GM23338 (cell line): ENCODE data around the gene CD44. TPM values are rescaled to one million over a fixed set of nuclear protein-coding genes. Genes with fewer than 3 reads are reported as not detected.

ENCODE experiments used
- ATAC-seq: fragments of 200-7000 bp; cut with Tn5 transposase; 3 replicates; pipeline ENCODE4 v1.9.1; 2020
- DNase-seq: peaks from one replicate; pipeline ENCODE4 v3.0.0-alpha.2; 2015; ENCODE audit warnings: low spot score
- H2AFZ ChIP-seq: fragments of 200-600 bp; sonication (generic); 2 replicates; pipeline ENCODE4 v1.8.0; 2016; ENCODE audit warnings: antibody characterized with exemption, mild to moderate bottlenecking, moderate library complexity
- H3F3A ChIP-seq: fragments of 200-600 bp; sonication (generic); replicated peaks from 2 replicates; pipeline ENCODE4 v1.8.0; 2017; ENCODE audit warnings: antibody characterized with exemption, mixed run types, low read depth
- H3K27ac ChIP-seq: fragments of 200-600 bp; sonication (generic); 2 replicates; pipeline ENCODE4 v1.6.1; 2016; ENCODE audit warnings: low read depth
- H3K27me3 ChIP-seq: fragments of 200-600 bp; sonication (generic); 2 replicates; pipeline ENCODE4 v1.8.0; 2016; ENCODE audit warnings: mild to moderate bottlenecking, mixed run types, moderate library complexity; ENCODE audit not compliant: insufficient read depth
- H3K36me3 ChIP-seq: fragments of 200-600 bp; sonication (generic); 2 replicates; pipeline ENCODE4 v1.8.0; 2016; ENCODE audit warnings: mild to moderate bottlenecking; ENCODE audit not compliant: insufficient read depth
- H3K4me1 ChIP-seq: fragments of 200-600 bp; sonication (generic); 2 replicates; pipeline ENCODE4 v1.8.0; 2016; ENCODE audit warnings: mild to moderate bottlenecking, moderate library complexity; ENCODE audit not compliant: insufficient read depth
- H3K4me2 ChIP-seq: fragments of 200-600 bp; sonication (generic); 2 replicates; pipeline ENCODE4 v1.7.1; 2017; ENCODE audit warnings: mixed run types
- H3K4me3 ChIP-seq: fragments of 200-600 bp; sonication (generic); 2 replicates; pipeline ENCODE4 v1.6.1; 2016; ENCODE audit warnings: mixed run types
- H3K79me2 ChIP-seq: fragments of 200-600 bp; sonication (generic); replicated peaks from 2 replicates; pipeline ENCODE4 v1.8.0; 2017; ENCODE audit warnings: mild to moderate bottlenecking; ENCODE audit not compliant: insufficient read depth
- H3K9me2 ChIP-seq: fragments of 200-600 bp; sonication (generic); 2 replicates; pipeline ENCODE4 v1.8.0; 2017; ENCODE audit not compliant: insufficient read depth
- H4K20me1 ChIP-seq: fragments of 200-600 bp; sonication (generic); replicated peaks from 2 replicates; pipeline ENCODE4 v1.8.0; 2017; ENCODE audit warnings: mild to moderate bottlenecking; ENCODE audit not compliant: insufficient read depth
- H3K27ac Mint-ChIP-seq: 2 replicates; pipeline ENCODE4 v1.8.0; 2020; ENCODE audit warnings: inconsistent platforms, mild to moderate bottlenecking, moderate library complexity, mixed read lengths
- H3K27me3 Mint-ChIP-seq: 3 replicates; pipeline ENCODE4 v1.8.0; 2022; ENCODE audit warnings: low read depth, mild to moderate bottlenecking, moderate library complexity, mixed read lengths, inconsistent platforms; ENCODE audit not compliant: insufficient read depth, poor library complexity
- H3K36me3 Mint-ChIP-seq: 3 replicates; pipeline ENCODE4 v1.8.0; 2021; ENCODE audit warnings: low read depth, mild to moderate bottlenecking, inconsistent platforms, moderate library complexity, mixed read lengths
- H3K4me1 Mint-ChIP-seq: 3 replicates; pipeline ENCODE4 v1.8.0; 2020; ENCODE audit warnings: mild to moderate bottlenecking, inconsistent platforms, mixed read lengths
- H3K4me3 Mint-ChIP-seq: 3 replicates; pipeline ENCODE4 v1.8.0; 2021; ENCODE audit warnings: moderate library complexity, mild to moderate bottlenecking, inconsistent platforms, mixed read lengths
- H3K9me3 Mint-ChIP-seq: 3 replicates; pipeline ENCODE4 v1.8.0; 2020; ENCODE audit warnings: moderate library complexity, mild to moderate bottlenecking, inconsistent platforms, mixed read lengths
- JUNB ChIP-seq: IDR thresholded peaks from one replicate; pipeline ENCODE4 v1.6.1; 2016; ENCODE audit warnings: antibody characterized with exemption; ENCODE audit not compliant: unreplicated experiment
- NANOG ChIP-seq: IDR thresholded peaks from 2 replicates; pipeline ENCODE4 v1.6.1; 2016; ENCODE audit warnings: antibody characterized with exemption, borderline replicate concordance
- POLR2AphosphoS5 ChIP-seq: IDR thresholded peaks from 2 replicates; pipeline ENCODE4 v1.6.1; 2016; ENCODE audit warnings: antibody characterized with exemption, low read depth
- polyA plus RNA-seq: library from polyadenylated mRNA; unstranded; fragments of >200 nt; fragmentation: Nextera tagmentation; extraction: Ambion mirVana; gene quantifications from 2 replicates; pipeline ENCODE4 v1.2.1, GENCODE V29; 2016
- total RNA-seq: library from RNA; depleted of rRNA; stranded (reverse); fragments of >200 nt; shearing (Covaris generic); gene quantifications from 2 replicates; pipeline ENCODE4 v1.2.3, GENCODE V29; 2014
- TF ChIP-seq, protein P1 (sequence below): fragments of 250-450 bp; sonication (Bioruptor Pico); IDR thresholded peaks from 2 replicates; pipeline ENCODE4 v1.5.0; 2020; ENCODE audit warnings: mild to moderate bottlenecking, moderate library complexity
- TF ChIP-seq, protein P2 (sequence below): IDR thresholded peaks from one replicate; pipeline ENCODE4 v1.6.1; 2018; ENCODE audit warnings: antibody characterized with exemption; ENCODE audit not compliant: unreplicated experiment

CD44 gene
- total and polyA plus RNA-seq, 2 experiments from 2014 or later = 4.0 to 10.1 TPM

GRCh38 chr11:35151241-35151640 is 12.3 kb downstream of the CD44 start (continued):
- TF ChIP-seq, protein P1, sequence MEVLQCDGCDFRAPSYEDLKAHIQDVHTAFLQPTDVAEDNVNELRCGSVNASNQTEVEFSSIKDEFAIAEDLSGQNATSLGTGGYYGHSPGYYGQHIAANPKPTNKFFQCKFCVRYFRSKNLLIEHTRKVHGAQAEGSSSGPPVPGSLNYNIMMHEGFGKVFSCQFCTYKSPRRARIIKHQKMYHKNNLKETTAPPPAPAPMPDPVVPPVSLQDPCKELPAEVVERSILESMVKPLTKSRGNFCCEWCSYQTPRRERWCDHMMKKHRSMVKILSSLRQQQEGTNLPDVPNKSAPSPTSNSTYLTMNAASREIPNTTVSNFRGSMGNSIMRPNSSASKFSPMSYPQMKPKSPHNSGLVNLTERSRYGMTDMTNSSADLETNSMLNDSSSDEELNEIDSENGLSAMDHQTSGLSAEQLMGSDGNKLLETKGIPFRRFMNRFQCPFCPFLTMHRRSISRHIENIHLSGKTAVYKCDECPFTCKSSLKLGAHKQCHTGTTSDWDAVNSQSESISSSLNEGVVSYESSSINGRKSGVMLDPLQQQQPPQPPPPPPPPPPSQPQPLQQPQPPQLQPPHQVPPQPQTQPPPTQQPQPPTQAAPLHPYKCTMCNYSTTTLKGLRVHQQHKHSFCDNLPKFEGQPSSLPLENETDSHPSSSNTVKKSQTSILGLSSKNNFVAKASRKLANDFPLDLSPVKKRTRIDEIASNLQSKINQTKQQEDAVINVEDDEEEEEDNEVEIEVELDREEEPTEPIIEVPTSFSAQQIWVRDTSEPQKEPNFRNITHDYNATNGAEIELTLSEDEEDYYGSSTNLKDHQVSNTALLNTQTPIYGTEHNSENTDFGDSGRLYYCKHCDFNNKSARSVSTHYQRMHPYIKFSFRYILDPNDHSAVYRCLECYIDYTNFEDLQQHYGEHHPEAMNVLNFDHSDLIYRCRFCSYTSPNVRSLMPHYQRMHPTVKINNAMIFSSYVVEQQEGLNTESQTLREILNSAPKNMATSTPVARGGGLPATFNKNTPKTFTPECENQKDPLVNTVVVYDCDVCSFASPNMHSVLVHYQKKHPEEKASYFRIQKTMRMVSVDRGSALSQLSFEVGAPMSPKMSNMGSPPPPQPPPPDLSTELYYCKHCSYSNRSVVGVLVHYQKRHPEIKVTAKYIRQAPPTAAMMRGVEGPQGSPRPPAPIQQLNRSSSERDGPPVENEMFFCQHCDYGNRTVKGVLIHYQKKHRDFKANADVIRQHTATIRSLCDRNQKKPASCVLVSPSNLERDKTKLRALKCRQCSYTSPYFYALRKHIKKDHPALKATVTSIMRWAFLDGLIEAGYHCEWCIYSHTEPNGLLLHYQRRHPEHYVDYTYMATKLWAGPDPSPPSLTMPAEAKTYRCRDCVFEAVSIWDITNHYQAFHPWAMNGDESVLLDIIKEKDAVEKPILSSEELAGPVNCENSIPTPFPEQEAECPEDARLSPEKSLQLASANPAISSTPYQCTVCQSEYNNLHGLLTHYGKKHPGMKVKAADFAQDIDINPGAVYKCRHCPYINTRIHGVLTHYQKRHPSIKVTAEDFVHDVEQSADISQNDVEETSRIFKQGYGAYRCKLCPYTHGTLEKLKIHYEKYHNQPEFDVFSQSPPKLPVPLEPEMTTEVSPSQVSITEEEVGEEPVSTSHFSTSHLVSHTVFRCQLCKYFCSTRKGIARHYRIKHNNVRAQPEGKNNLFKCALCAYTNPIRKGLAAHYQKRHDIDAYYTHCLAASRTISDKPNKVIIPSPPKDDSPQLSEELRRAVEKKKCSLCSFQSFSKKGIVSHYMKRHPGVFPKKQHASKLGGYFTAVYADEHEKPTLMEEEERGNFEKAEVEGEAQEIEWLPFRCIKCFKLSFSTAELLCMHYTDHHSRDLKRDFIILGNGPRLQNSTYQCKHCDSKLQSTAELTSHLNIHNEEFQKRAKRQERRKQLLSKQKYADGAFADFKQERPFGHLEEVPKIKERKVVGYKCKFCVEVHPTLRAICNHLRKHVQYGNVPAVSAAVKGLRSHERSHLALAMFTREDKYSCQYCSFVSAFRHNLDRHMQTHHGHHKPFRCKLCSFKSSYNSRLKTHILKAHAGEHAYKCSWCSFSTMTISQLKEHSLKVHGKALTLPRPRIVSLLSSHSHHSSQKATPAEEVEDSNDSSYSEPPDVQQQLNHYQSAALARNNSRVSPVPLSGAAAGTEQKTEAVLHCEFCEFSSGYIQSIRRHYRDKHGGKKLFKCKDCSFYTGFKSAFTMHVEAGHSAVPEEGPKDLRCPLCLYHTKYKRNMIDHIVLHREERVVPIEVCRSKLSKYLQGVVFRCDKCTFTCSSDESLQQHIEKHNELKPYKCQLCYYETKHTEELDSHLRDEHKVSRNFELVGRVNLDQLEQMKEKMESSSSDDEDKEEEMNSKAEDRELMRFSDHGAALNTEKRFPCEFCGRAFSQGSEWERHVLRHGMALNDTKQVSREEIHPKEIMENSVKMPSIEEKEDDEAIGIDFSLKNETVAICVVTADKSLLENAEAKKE (CRISPR knock-in tag) = no peak
- no peak for TF ChIP-seq POLR2AphosphoS5

GRCh38 chr11:35151683-35152280 is 12.8 kb downstream of the CD44 start:
- H3K4me1 ChIP-seq = peaks cover 22% of the 10 kb centered on the region; the same call in 1 of the 2 replicates
- H2AFZ ChIP-seq = no peak overlapping the region
- no peaks in the 10 kb centered on the region for H3K27me3 ChIP-seq
- no peak overlapping the region for H3K27ac Mint-ChIP-seq
- no peaks in the 10 kb centered on the region for H3K79me2 ChIP-seq
- H3K4me2 ChIP-seq = 0 out of 2 replicates have a peak overlapping the region, but pooled peaks have one; percentile 1
- H3K9me2 ChIP-seq = peaks cover 17% of the 10 kb centered on the region
- H3K27me3 Mint-ChIP-seq = peaks cover 3% of the 10 kb centered on the region
- peak; percentile 91 for ATAC-seq
- H3K4me3 ChIP-seq = no peak overlapping the region
- peaks cover 26% of the 10 kb centered on the region for H3K4me1 Mint-ChIP-seq
- H3F3A ChIP-seq = no peaks in the 10 kb centered on the region
- TF ChIP-seq JUNB (no peak), NANOG (peak; percentile 24; the same call in 1 of the 2 replicates)
- TF ChIP-seq, protein P1 (CRISPR knock-in tag) = peak; percentile 88
- TF ChIP-seq, protein P2, sequence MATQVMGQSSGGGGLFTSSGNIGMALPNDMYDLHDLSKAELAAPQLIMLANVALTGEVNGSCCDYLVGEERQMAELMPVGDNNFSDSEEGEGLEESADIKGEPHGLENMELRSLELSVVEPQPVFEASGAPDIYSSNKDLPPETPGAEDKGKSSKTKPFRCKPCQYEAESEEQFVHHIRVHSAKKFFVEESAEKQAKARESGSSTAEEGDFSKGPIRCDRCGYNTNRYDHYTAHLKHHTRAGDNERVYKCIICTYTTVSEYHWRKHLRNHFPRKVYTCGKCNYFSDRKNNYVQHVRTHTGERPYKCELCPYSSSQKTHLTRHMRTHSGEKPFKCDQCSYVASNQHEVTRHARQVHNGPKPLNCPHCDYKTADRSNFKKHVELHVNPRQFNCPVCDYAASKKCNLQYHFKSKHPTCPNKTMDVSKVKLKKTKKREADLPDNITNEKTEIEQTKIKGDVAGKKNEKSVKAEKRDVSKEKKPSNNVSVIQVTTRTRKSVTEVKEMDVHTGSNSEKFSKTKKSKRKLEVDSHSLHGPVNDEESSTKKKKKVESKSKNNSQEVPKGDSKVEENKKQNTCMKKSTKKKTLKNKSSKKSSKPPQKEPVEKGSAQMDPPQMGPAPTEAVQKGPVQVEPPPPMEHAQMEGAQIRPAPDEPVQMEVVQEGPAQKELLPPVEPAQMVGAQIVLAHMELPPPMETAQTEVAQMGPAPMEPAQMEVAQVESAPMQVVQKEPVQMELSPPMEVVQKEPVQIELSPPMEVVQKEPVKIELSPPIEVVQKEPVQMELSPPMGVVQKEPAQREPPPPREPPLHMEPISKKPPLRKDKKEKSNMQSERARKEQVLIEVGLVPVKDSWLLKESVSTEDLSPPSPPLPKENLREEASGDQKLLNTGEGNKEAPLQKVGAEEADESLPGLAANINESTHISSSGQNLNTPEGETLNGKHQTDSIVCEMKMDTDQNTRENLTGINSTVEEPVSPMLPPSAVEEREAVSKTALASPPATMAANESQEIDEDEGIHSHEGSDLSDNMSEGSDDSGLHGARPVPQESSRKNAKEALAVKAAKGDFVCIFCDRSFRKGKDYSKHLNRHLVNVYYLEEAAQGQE = no peak
- H4K20me1 ChIP-seq = no peaks in the 10 kb centered on the region
- H3K9me3 Mint-ChIP-seq = peaks cover 4% of the 10 kb centered on the region; the same call in 1 of the 3 replicates
- 0 out of 2 replicates have a peak overlapping the region, but pooled peaks have one; percentile 11 for H3K27ac ChIP-seq
- H3K4me3 Mint-ChIP-seq = no peak overlapping the region
- DNase-seq = peak; percentile 75
- no peaks in the 10 kb centered on the region; the same call in 2 of the 3 replicates for H3K36me3 Mint-ChIP-seq
- H3K36me3 ChIP-seq = no peaks in the 10 kb centered on the region
